A172 (cell line): ENCODE data around the gene KLRC1. TPM values are rescaled to one million over a fixed set of nuclear protein-coding genes. Genes with fewer than 3 reads are reported as not detected.
"Not testable (repeated sequence)": the region's sequence is repeated elsewhere in the genome, so short reads cannot be mapped to it uniquely, and the experiment has no call there.

ENCODE experiments used
- DNase-seq: peaks from one replicate; pipeline ENCODE4 v3.0.0-alpha.2; 2015; ENCODE audit warnings: low spot score
- total RNA-seq: library from RNA; depleted of rRNA; stranded (reverse); fragments of >200 nt; shearing (Covaris generic); gene quantifications from 2 replicates; pipeline ENCODE4 v1.2.3, GENCODE V29; 2014; rRNA removed

Gene KLRC1
- total RNA-seq, 1 experiment from 2014 or later = not detected

DNA sequence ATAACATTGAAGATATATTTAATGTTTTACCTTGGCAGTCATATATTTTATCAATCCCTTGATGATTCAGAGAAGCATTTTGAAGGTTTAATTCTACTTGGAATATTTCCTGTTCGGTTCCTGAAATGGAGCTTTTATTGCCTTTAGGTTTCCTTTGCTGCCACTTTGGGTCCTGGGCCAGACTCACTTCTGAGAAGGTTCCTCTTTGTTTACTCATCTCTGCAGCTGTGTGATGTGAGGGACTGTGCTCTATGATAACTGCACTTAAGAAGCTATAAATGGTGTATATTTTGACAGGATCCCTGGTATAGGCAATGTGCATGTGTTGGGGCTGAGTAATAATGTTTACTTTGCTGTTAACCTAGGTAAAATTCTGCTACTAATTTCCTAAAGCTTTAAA is 32.8 kb downstream of the KLRC1 start, which contains the start of gene KLRC3:
KLRC3 (minus strand) TSS at position 262 of the 400 bp plus-strand sequence; CDS start at position 217, 45 bp downstream.
- not testable (repeated sequence) for DNase-seq

- DNase-seq = no peak
Observed at GRCh38 chr12:10409392-10409791, 43.8 kb downstream of the KLRC1 start, which contains the start of gene KLRC4. KLRC4 (minus strand) TSS chr12:10409757; CDS start chr12:10409575, 182 bp downstream.

- no peak for DNase-seq
Observed at GRCh38 chr12:10408842-10409241, 44.3 kb downstream of the KLRC1 start.

GRCh38 chr12:10406725-10407124 is 46.5 kb downstream of the KLRC1 start:
- DNase-seq = no peak

DNA sequence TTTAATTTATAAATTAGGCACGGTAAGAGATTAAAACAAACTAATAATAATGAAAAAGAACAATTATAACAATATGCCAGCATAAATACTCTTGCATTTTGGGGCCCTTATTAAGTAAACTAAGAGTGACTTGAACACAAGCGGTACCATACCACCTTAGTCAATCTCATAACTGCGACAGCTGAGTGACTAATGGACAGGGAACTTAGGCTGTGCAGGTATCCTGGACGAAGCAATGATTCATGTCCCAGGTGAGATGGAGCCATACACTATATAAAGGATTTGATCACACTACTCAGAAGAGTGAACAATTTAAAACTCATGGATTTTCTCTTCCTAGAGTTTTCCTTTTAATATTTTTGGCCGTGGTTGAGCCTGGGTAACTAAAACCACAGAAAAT is 47.9 kb downstream of the KLRC1 start:
- no peak for DNase-seq

- no peak for DNase-seq
Observed at GRCh38 chr12:10404798-10405197, 48.4 kb downstream of the KLRC1 start.

DNA sequence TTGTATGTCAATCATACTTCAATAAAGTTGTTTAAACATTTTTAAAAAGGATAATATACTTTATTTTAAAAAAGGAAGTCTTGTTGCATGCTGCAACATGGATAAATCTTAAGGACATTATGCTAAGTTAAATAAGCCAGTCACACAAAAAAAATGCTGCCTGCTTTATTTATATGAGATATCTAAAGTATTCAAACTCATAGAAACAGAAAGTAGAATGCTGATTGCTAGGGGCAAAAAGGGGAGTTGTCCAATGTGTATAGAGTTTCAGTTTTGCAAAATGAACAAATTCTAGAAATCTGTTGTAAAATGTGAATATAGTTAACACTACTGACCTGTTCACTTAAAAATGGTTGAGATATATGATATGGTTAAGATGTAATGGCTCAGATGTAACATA is 52.3 kb downstream of the KLRC1 start:
- no peak for DNase-seq

DNA sequence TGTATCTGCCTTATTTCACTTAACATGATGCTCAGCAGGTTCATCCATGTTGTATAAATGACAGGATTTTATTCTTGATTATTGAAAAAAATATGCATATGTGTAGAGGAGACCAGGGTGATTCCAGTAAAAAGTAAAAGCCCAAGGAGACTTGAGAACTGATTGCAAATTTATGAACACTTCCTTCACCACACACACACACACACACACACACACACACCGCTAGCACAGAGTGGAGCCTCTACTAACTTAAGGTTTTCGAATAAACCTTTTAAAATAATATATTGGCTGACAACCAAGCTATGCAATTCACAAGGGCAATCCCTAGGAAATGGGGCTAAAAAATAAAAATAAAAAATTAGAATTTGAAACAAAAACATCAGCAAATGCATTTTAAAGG is 55.0 kb downstream of the KLRC1 start:
- DNase-seq = no peak

- DNase-seq = no peak
Observed at GRCh38 chr12:10397296-10397695, 55.9 kb downstream of the KLRC1 start.

DNA sequence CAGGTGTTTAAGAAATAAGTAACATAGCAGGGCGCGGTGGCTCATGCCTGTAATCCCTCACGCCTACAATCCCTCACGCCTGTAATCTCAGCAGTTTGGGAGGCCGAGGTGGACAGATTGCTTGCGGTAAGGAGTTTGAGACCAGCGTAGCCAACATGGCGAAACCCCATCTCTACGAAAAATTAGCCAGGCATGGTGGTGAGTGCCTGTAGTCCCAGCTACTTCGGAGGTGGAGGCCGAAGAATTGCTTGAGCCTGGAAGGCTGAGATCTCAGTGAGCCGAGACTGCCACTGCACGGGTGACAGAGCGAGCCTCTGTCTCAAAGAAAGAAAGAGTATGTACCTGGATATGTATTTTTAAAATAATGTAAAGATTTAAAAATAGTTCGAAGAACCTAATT is 57.0 kb downstream of the KLRC1 start:
- not testable (repeated sequence) for DNase-seq

Other genes with a start within 250 kb of the KLRC1 start
- gene GABARAPL1, start 240.5 kb downstream of the KLRC1 start, total RNA-seq = 20.4 and 20.8 TPM in 2 replicates
- not detected in 2 replicates for gene KLRD1, start 145.5 kb downstream of the KLRC1 start, total RNA-seq
- not detected in 2 replicates for gene KLRK1, start 63.3 kb downstream of the KLRC1 start, total RNA-seq
- not detected in 2 replicates for gene KLRC4, start 43.6 kb downstream of the KLRC1 start, total RNA-seq
- not detected in 2 replicates for gene KLRC3, start 32.8 kb downstream of the KLRC1 start, total RNA-seq
- not detected in 2 replicates for gene KLRC2, start 17.4 kb downstream of the KLRC1 start, total RNA-seq
- 17.1 and 27.3 TPM in 2 replicates for gene EIF2S3B, start 52.5 kb upstream of the KLRC1 start, total RNA-seq
- 28.6 and 35.9 TPM in 2 replicates for gene MAGOHB, start 160.2 kb upstream of the KLRC1 start, total RNA-seq
- gene STYK1, start 220.7 kb upstream of the KLRC1 start, total RNA-seq = 0.12 and 9.9 TPM in 2 replicates